ENCODE measurements around the gene ALDH1A2.

- TF ChIP-seq CTCF (IDR thresholded peaks at IDR 0.05), result no peak
- no peak for TF ChIP-seq POLR2A (IDR thresholded peaks at IDR 0.05)
Observed at GRCh38 chr15:58096529-58097084, 31.1 kb upstream of the ALDH1A2 start.

Data from adrenal gland (tissue), 5 donors.